Measurements from ENCODE around the gene ATP2A1. TPM values are rescaled to one million over a fixed set of nuclear protein-coding genes. Genes with fewer than 3 reads are reported as not detected.
"Not testable (repeated sequence)": the region's sequence is repeated elsewhere in the genome, so short reads cannot be mapped to it uniquely, and the experiment has no call there.

ATP2A1 gene
- total RNA-seq, 2 experiments from 2014 or later: 2.0 to 2.8 TPM

GRCh38 chr16:28872952-28873351, 5.3 kb upstream of the ATP2A1 start:
- Mint-ChIP-seq H3K9me3 (no peaks in the 10 kb centered on the region), H3K27ac (no peak overlapping the region), H3K4me3 (no peak overlapping the region), H3K4me1 (peaks cover 7% of the 10 kb centered on the region), H3K27me3 (no peaks in the 10 kb centered on the region), H3K36me3 (peaks cover 7% of the 10 kb centered on the region)
- DNase-seq: no peak

- Mint-ChIP-seq H3K9me3 (no peaks in the 10 kb centered on the region), H3K27ac (peak overlapping the region; percentile 54), H3K36me3 (peaks cover 6% of the 10 kb centered on the region), H3K4me1 (peaks cover 13% of the 10 kb centered on the region), H3K4me3 (no peak overlapping the region), H3K27me3 (no peaks in the 10 kb centered on the region)
- peak; percentile 66 for DNase-seq
Observed at GRCh38 chr16:28873543-28874201, 4.6 kb upstream of the ATP2A1 start.

- no peaks in the 10 kb centered on the region for H3K9me3 Mint-ChIP-seq
- no peaks in the 10 kb centered on the region for H3K27me3 Mint-ChIP-seq
- no peak overlapping the region for H3K27ac Mint-ChIP-seq
- no peak for DNase-seq
- peaks cover 4% of the 10 kb centered on the region for H3K36me3 Mint-ChIP-seq
- peaks cover 19% of the 10 kb centered on the region for H3K4me1 Mint-ChIP-seq
- H3K4me3 Mint-ChIP-seq: no peak overlapping the region
Observed at GRCh38 chr16:28874406-28874805, 3.9 kb upstream of the ATP2A1 start.

- Mint-ChIP-seq H3K4me3 (no peak overlapping the region), H3K27me3 (no peaks in the 10 kb centered on the region), H3K4me1 (peaks cover 20% of the 10 kb centered on the region), H3K9me3 (no peaks in the 10 kb centered on the region), H3K36me3 (peaks cover 2% of the 10 kb centered on the region), H3K27ac (no peak overlapping the region)
- no peak for DNase-seq
Observed at GRCh38 chr16:28875134-28876018, 2.9 kb upstream of the ATP2A1 start.

- H3K4me3 Mint-ChIP-seq: no peak overlapping the region
- peaks cover 7% of the 10 kb centered on the region for H3K27me3 Mint-ChIP-seq
- H3K4me1 Mint-ChIP-seq: peaks cover 25% of the 10 kb centered on the region
- DNase-seq: no peak
- no peaks in the 10 kb centered on the region for H3K9me3 Mint-ChIP-seq
- peaks cover 2% of the 10 kb centered on the region for H3K36me3 Mint-ChIP-seq
- no peak overlapping the region for H3K27ac Mint-ChIP-seq
Observed at GRCh38 chr16:28876019-28876659, 2.1 kb upstream of the ATP2A1 start.

- no peak for DNase-seq
- no peak overlapping the region for H3K4me3 Mint-ChIP-seq
- no peaks in the 10 kb centered on the region for H3K9me3 Mint-ChIP-seq
- H3K27me3 Mint-ChIP-seq: peaks cover 12% of the 10 kb centered on the region
- no peak overlapping the region for H3K27ac Mint-ChIP-seq
- peaks cover 27% of the 10 kb centered on the region for H3K4me1 Mint-ChIP-seq
- peaks cover 4% of the 10 kb centered on the region for H3K36me3 Mint-ChIP-seq
Observed at GRCh38 chr16:28876973-28877654, 1.2 kb upstream of the ATP2A1 start.

GRCh38 chr16:28877655-28878000, 660 bp upstream of the ATP2A1 start:
- peaks cover 4% of the 10 kb centered on the region for H3K36me3 Mint-ChIP-seq
- peaks cover 15% of the 10 kb centered on the region for H3K27me3 Mint-ChIP-seq
- no peaks in the 10 kb centered on the region for H3K9me3 Mint-ChIP-seq
- H3K4me3 Mint-ChIP-seq: peak overlapping the region; percentile 22
- H3K4me1 Mint-ChIP-seq: peaks cover 27% of the 10 kb centered on the region
- no peak for DNase-seq
- H3K27ac Mint-ChIP-seq: no peak overlapping the region

GRCh38 chr16:28879261-28879840, 1.1 kb downstream of the ATP2A1 start:
- no peak for DNase-seq
- Mint-ChIP-seq H3K27me3 (peaks cover 15% of the 10 kb centered on the region), H3K4me3 (peak overlapping the region; percentile 88), H3K36me3 (peaks cover 2% of the 10 kb centered on the region), H3K4me1 (peaks cover 27% of the 10 kb centered on the region), H3K9me3 (no peaks in the 10 kb centered on the region), H3K27ac (peak overlapping the region; percentile 54)

GRCh38 chr16:28879841-28880588, 1.7 kb downstream of the ATP2A1 start:
- Mint-ChIP-seq H3K36me3 (peaks cover 2% of the 10 kb centered on the region), H3K4me1 (peaks cover 27% of the 10 kb centered on the region), H3K4me3 (peak overlapping the region; percentile 88), H3K27me3 (peaks cover 15% of the 10 kb centered on the region), H3K27ac (peak overlapping the region; percentile 65), H3K9me3 (no peaks in the 10 kb centered on the region)
- peak; percentile 88 for DNase-seq

- DNase-seq: no peak
- Mint-ChIP-seq H3K27me3 (peaks cover 15% of the 10 kb centered on the region), H3K9me3 (no peaks in the 10 kb centered on the region), H3K4me1 (peaks cover 27% of the 10 kb centered on the region), H3K4me3 (peak overlapping the region; percentile 6), H3K27ac (no peak overlapping the region), H3K36me3 (peaks cover 2% of the 10 kb centered on the region)
Observed at GRCh38 chr16:28880589-28880915, 2.3 kb downstream of the ATP2A1 start.

- Mint-ChIP-seq H3K27ac (no peak overlapping the region), H3K4me3 (peak overlapping the region; percentile 6), H3K9me3 (no peaks in the 10 kb centered on the region), H3K4me1 (peaks cover 27% of the 10 kb centered on the region), H3K27me3 (peaks cover 15% of the 10 kb centered on the region), H3K36me3 (peaks cover 2% of the 10 kb centered on the region)
- no peak for DNase-seq
Observed at GRCh38 chr16:28880955-28881354, 2.7 kb downstream of the ATP2A1 start.

GRCh38 chr16:28881565-28881964, 3.3 kb downstream of the ATP2A1 start:
- H3K27ac Mint-ChIP-seq, DNase-seq, H3K36me3 Mint-ChIP-seq, H3K4me3 Mint-ChIP-seq, H3K9me3 Mint-ChIP-seq: not testable (repeated sequence)
- Mint-ChIP-seq H3K27me3 (peaks cover 15% of the 10 kb centered on the region), H3K4me1 (peaks cover 27% of the 10 kb centered on the region)

GRCh38 chr16:28882551-28883160, 4.4 kb downstream of the ATP2A1 start:
- Mint-ChIP-seq H3K27ac (no peak overlapping the region), H3K36me3 (peaks cover 2% of the 10 kb centered on the region), H3K4me1 (peaks cover 22% of the 10 kb centered on the region), H3K27me3 (peaks cover 15% of the 10 kb centered on the region), H3K9me3 (no peaks in the 10 kb centered on the region), H3K4me3 (no peak overlapping the region)
- DNase-seq: no peak

Data from activated naive CD8-positive, alpha-beta T cell treated with anti-CD3 and anti-CD28 coated beads for 36 hours (primary cell).